Measurements from ENCODE around the gene GPATCH1. TPM values are rescaled to one million over a fixed set of nuclear protein-coding genes. Genes with fewer than 3 reads are reported as not detected.
A peak's percentile ranks its signal among the peaks of the same experiment; 100 is the strongest.

GPATCH1 gene
- total and polyA plus RNA-seq, 2 of the 13 experiments (the other 11 are each of a cell fraction or from before 2014, with no cell fraction given): 6.8 to 6.9 TPM

DNA sequence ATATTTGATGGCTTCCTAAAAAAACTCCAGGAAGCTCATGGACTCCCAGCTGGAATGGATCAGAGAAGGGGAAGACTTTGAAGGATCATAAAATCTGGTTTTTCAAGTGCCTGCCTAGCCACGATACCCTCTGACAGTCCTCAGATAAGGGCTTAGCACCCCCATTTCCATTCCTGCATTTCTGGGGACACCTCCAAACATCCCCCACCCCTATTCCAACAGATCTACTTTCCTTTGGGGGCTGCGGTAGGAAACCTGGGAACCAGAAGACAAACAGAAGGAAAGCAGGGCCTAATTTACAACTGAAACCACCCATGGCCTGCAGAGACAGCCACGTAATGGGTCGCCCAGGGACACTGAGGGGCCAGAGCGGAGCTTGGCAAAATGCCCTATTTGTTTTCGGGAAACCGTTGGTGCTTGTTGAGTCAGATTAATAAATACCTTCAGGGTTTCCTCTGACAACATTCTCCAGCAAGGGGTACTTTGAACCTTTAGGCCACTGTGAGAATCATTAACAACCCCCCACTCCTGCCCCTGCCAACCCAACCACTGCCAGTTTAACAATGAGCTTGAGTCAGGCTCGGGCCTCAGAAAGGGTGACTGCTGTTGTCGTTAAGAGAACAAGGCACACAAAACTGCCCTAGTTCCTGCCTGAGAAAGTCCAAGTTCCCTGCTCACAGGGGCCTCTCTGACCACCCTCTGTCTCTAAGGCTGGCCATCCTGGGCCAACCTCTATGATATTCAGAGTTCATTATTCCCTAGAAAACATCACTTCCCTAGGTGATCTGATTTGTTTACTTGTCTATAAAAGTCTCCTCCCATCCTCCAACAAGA is 39.8 kb upstream of the GPATCH1 start (continued):
- TF ChIP-seq SATB2 (CRISPR knock-in tag; IDR thresholded peaks at IDR 0.05) (0 out of 2 replicates have a peak, but pooled peaks have one; percentile 43), ZNF430 (CRISPR knock-in tag; IDR thresholded peaks at IDR 0.05) (peak; percentile 76), ZNF790 (CRISPR knock-in tag; IDR thresholded peaks at IDR 0.05; ENCODE audit: borderline replicate concordance) (peak; percentile 47; the same call in 1 of the 2 replicates), ZFP36 (IDR thresholded peaks at IDR 0.05; ENCODE audit: borderline replicate concordance, low read depth, low read length, partially characterized antibody) (no peak), EEA1 (CRISPR knock-in tag; IDR thresholded peaks at IDR 0.05; ENCODE audit: borderline replicate concordance) (no peak), SIX1 (CRISPR knock-in tag; IDR thresholded peaks at IDR 0.05; ENCODE audit: borderline replicate concordance) (peak; percentile 66; the same call in 1 of the 2 replicates), CBFB (CRISPR knock-in tag; IDR thresholded peaks at IDR 0.05) (peak; percentile 52; the same call in 1 of the 2 replicates), ZSCAN30 (CRISPR knock-in tag; IDR thresholded peaks at IDR 0.05) (no peak), BHLHE40 (IDR thresholded peaks at IDR 0.05; ENCODE audit: low read length) (peak; percentile 29), TBX2 (CRISPR knock-in tag; IDR thresholded peaks at IDR 0.05; ENCODE audit: borderline replicate concordance) (peak; percentile 87; the same call in 1 of the 2 replicates), TRIM24 (CRISPR knock-in tag; IDR thresholded peaks at IDR 0.05) (no peak; the same call in 1 of the 2 replicates), SCMH1 (CRISPR knock-in tag; IDR thresholded peaks at IDR 0.05; ENCODE audit: borderline replicate concordance) (no peak), ATF1 (CRISPR knock-in tag; IDR thresholded peaks at IDR 0.05) (peak; percentile 73)
- TF ChIP-seq, protein P1, sequence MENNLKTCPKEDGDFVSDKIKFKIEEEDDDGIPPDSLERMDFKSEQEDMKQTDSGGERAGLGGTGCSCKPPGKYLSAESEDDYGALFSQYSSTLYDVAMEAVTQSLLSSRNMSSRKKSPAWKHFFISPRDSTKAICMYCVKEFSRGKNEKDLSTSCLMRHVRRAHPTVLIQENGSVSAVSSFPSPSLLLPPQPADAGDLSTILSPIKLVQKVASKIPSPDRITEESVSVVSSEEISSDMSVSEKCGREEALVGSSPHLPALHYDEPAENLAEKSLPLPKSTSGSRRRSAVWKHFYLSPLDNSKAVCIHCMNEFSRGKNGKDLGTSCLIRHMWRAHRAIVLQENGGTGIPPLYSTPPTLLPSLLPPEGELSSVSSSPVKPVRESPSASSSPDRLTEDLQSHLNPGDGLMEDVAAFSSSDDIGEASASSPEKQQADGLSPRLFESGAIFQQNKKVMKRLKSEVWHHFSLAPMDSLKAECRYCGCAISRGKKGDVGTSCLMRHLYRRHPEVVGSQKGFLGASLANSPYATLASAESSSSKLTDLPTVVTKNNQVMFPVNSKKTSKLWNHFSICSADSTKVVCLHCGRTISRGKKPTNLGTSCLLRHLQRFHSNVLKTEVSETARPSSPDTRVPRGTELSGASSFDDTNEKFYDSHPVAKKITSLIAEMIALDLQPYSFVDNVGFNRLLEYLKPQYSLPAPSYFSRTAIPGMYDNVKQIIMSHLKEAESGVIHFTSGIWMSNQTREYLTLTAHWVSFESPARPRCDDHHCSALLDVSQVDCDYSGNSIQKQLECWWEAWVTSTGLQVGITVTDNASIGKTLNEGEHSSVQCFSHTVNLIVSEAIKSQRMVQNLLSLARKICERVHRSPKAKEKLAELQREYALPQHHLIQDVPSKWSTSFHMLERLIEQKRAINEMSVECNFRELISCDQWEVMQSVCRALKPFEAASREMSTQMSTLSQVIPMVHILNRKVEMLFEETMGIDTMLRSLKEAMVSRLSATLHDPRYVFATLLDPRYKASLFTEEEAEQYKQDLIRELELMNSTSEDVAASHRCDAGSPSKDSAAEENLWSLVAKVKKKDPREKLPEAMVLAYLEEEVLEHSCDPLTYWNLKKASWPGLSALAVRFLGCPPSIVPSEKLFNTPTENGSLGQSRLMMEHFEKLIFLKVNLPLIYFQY (CRISPR knock-in tag; IDR thresholded peaks at IDR 0.05; ENCODE audit: borderline replicate concordance): peak; percentile 15; the same call in 1 of the 2 replicates
- TF ChIP-seq, protein P2, sequence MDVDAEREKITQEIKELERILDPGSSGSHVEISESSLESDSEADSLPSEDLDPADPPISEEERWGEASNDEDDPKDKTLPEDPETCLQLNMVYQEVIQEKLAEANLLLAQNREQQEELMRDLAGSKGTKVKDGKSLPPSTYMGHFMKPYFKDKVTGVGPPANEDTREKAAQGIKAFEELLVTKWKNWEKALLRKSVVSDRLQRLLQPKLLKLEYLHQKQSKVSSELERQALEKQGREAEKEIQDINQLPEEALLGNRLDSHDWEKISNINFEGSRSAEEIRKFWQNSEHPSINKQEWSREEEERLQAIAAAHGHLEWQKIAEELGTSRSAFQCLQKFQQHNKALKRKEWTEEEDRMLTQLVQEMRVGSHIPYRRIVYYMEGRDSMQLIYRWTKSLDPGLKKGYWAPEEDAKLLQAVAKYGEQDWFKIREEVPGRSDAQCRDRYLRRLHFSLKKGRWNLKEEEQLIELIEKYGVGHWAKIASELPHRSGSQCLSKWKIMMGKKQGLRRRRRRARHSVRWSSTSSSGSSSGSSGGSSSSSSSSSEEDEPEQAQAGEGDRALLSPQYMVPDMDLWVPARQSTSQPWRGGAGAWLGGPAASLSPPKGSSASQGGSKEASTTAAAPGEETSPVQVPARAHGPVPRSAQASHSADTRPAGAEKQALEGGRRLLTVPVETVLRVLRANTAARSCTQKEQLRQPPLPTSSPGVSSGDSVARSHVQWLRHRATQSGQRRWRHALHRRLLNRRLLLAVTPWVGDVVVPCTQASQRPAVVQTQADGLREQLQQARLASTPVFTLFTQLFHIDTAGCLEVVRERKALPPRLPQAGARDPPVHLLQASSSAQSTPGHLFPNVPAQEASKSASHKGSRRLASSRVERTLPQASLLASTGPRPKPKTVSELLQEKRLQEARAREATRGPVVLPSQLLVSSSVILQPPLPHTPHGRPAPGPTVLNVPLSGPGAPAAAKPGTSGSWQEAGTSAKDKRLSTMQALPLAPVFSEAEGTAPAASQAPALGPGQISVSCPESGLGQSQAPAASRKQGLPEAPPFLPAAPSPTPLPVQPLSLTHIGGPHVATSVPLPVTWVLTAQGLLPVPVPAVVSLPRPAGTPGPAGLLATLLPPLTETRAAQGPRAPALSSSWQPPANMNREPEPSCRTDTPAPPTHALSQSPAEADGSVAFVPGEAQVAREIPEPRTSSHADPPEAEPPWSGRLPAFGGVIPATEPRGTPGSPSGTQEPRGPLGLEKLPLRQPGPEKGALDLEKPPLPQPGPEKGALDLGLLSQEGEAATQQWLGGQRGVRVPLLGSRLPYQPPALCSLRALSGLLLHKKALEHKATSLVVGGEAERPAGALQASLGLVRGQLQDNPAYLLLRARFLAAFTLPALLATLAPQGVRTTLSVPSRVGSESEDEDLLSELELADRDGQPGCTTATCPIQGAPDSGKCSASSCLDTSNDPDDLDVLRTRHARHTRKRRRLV (CRISPR knock-in tag; IDR thresholded peaks at IDR 0.05): 0 out of 2 replicates have a peak, but pooled peaks have one; percentile 44
- TF ChIP-seq, protein P3, sequence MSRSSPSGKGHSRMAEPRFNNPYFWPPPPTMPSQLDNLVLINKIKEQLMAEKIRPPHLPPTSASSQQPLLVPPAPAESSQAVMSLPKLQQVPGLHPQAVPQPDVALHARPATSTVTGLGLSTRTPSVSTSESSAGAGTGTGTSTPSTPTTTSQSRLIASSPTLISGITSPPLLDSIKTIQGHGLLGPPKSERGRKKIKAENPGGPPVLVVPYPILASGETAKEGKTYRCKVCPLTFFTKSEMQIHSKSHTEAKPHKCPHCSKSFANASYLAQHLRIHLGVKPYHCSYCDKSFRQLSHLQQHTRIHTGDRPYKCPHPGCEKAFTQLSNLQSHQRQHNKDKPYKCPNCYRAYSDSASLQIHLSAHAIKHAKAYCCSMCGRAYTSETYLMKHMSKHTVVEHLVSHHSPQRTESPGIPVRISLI (CRISPR knock-in tag; IDR thresholded peaks at IDR 0.05; ENCODE audit: borderline replicate concordance): peak; percentile 48
